GM23338 (cell line): ENCODE measurements around the gene RPL41. TPM values are rescaled to one million over a fixed set of nuclear protein-coding genes. Genes with fewer than 3 reads are reported as not detected.

Experiments
- ATAC-seq: fragments of 200-7000 bp; cut with Tn5 transposase; 3 replicates; pipeline ENCODE4 v1.9.1; 2020
- DNase-seq: peaks from one replicate; pipeline ENCODE4 v3.0.0-alpha.2; 2015; ENCODE audit warnings: low spot score
- H2AFZ ChIP-seq: fragments of 200-600 bp; sonication (generic); 2 replicates; pipeline ENCODE4 v1.8.0; 2016; ENCODE audit warnings: antibody characterized with exemption, mild to moderate bottlenecking, moderate library complexity
- H3F3A ChIP-seq: fragments of 200-600 bp; sonication (generic); replicated peaks from 2 replicates; pipeline ENCODE4 v1.8.0; 2017; ENCODE audit warnings: antibody characterized with exemption, mixed run types, low read depth
- H3K27ac ChIP-seq: fragments of 200-600 bp; sonication (generic); 2 replicates; pipeline ENCODE4 v1.6.1; 2016; ENCODE audit warnings: low read depth
- H3K27me3 ChIP-seq: fragments of 200-600 bp; sonication (generic); 2 replicates; pipeline ENCODE4 v1.8.0; 2016; ENCODE audit warnings: mild to moderate bottlenecking, mixed run types, moderate library complexity; ENCODE audit not compliant: insufficient read depth
- H3K36me3 ChIP-seq: fragments of 200-600 bp; sonication (generic); 2 replicates; pipeline ENCODE4 v1.8.0; 2016; ENCODE audit warnings: mild to moderate bottlenecking; ENCODE audit not compliant: insufficient read depth
- H3K4me1 ChIP-seq: fragments of 200-600 bp; sonication (generic); 2 replicates; pipeline ENCODE4 v1.8.0; 2016; ENCODE audit warnings: mild to moderate bottlenecking, moderate library complexity; ENCODE audit not compliant: insufficient read depth
- H3K4me2 ChIP-seq: fragments of 200-600 bp; sonication (generic); 2 replicates; pipeline ENCODE4 v1.7.1; 2017; ENCODE audit warnings: mixed run types
- H3K4me3 ChIP-seq: fragments of 200-600 bp; sonication (generic); 2 replicates; pipeline ENCODE4 v1.6.1; 2016; ENCODE audit warnings: mixed run types
- H3K79me2 ChIP-seq: fragments of 200-600 bp; sonication (generic); replicated peaks from 2 replicates; pipeline ENCODE4 v1.8.0; 2017; ENCODE audit warnings: mild to moderate bottlenecking; ENCODE audit not compliant: insufficient read depth
- H3K9me2 ChIP-seq: fragments of 200-600 bp; sonication (generic); 2 replicates; pipeline ENCODE4 v1.8.0; 2017; ENCODE audit not compliant: insufficient read depth
- H4K20me1 ChIP-seq: fragments of 200-600 bp; sonication (generic); replicated peaks from 2 replicates; pipeline ENCODE4 v1.8.0; 2017; ENCODE audit warnings: mild to moderate bottlenecking; ENCODE audit not compliant: insufficient read depth
- H3K27ac Mint-ChIP-seq: 2 replicates; pipeline ENCODE4 v1.8.0; 2020; ENCODE audit warnings: inconsistent platforms, mild to moderate bottlenecking, moderate library complexity, mixed read lengths
- H3K27me3 Mint-ChIP-seq: 3 replicates; pipeline ENCODE4 v1.8.0; 2022; ENCODE audit warnings: low read depth, mild to moderate bottlenecking, moderate library complexity, mixed read lengths, inconsistent platforms; ENCODE audit not compliant: insufficient read depth, poor library complexity
- H3K36me3 Mint-ChIP-seq: 3 replicates; pipeline ENCODE4 v1.8.0; 2021; ENCODE audit warnings: low read depth, mild to moderate bottlenecking, inconsistent platforms, moderate library complexity, mixed read lengths
- H3K4me1 Mint-ChIP-seq: 3 replicates; pipeline ENCODE4 v1.8.0; 2020; ENCODE audit warnings: mild to moderate bottlenecking, inconsistent platforms, mixed read lengths
- H3K4me3 Mint-ChIP-seq: 3 replicates; pipeline ENCODE4 v1.8.0; 2021; ENCODE audit warnings: moderate library complexity, mild to moderate bottlenecking, inconsistent platforms, mixed read lengths
- H3K9me3 Mint-ChIP-seq: 3 replicates; pipeline ENCODE4 v1.8.0; 2020; ENCODE audit warnings: moderate library complexity, mild to moderate bottlenecking, inconsistent platforms, mixed read lengths
- CTCF ChIP-seq, 2 experiments: fragments of 200-600 bp in 1 of 2; sonication (generic) in 1 of 2; conservative IDR thresholded peaks; 2 replicates each; pipeline versions ENCODE4 v1.5.1 to v1.6.1; 2016 to 2017; ENCODE audit warnings: antibody characterized with exemption in 2 of 2, low read depth in 2 of 2, mild to moderate bottlenecking in 2 of 2, moderate library complexity in 1 of 2
- EZH2phosphoT487 ChIP-seq: fragments of 200-600 bp; sonication (generic); IDR thresholded peaks from one replicate; pipeline ENCODE4 v1.8.1; 2018; ENCODE audit warnings: antibody characterized with exemption; ENCODE audit not compliant: unreplicated experiment
- POLR2AphosphoS5 ChIP-seq: IDR thresholded peaks from 2 replicates; pipeline ENCODE4 v1.6.1; 2016; ENCODE audit warnings: antibody characterized with exemption, low read depth
- ZNF114 ChIP-seq: fragments of 250-450 bp; sonication (Bioruptor Pico); IDR thresholded peaks from 2 replicates; pipeline ENCODE4 v1.5.0; 2020; ENCODE audit warnings: mild to moderate bottlenecking, moderate library complexity
- polyA plus RNA-seq: library from polyadenylated mRNA; unstranded; fragments of >200 nt; fragmentation: Nextera tagmentation; extraction: Ambion mirVana; gene quantifications from 2 replicates; pipeline ENCODE4 v1.2.1, GENCODE V29; 2016
- total RNA-seq: library from RNA; depleted of rRNA; stranded (reverse); fragments of >200 nt; shearing (Covaris generic); gene quantifications from 2 replicates; pipeline ENCODE4 v1.2.3, GENCODE V29; 2014
- TF ChIP-seq, protein P1 (sequence below): IDR thresholded peaks from one replicate; pipeline ENCODE4 v1.6.1; 2018; ENCODE audit warnings: antibody characterized with exemption; ENCODE audit not compliant: unreplicated experiment

Gene RPL41
- total and polyA plus RNA-seq, 2 experiments from 2014 or later, result 2,039 to 3,875 TPM

DNA sequence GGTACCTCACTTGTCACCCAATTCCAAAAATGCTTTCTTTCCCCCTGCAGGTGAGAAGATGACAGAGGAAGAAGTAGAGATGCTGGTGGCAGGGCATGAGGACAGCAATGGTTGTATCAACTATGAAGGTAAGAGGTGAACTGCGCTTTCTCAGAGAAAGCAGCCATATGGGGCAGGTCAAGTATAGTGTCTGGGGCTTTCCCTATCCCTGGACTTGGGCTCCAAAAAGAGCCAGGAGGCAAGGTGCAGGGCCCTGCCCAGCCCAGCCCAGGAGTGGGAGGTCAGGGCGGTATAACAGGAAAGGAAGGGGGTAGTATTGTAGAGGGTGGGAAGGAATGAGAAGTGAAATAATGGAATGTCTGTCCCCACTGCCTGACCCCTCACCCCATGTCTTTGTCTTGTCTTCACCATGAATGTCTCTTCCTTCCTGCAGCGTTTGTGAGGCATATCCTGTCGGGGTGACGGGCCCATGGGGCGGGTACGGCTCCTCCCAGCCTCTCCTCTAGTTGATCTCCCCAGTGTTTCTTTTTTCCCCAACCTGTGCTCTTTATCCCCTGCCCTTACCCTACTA is 43.8 kb downstream of the RPL41 start (continued):
- TF ChIP-seq, protein P1, sequence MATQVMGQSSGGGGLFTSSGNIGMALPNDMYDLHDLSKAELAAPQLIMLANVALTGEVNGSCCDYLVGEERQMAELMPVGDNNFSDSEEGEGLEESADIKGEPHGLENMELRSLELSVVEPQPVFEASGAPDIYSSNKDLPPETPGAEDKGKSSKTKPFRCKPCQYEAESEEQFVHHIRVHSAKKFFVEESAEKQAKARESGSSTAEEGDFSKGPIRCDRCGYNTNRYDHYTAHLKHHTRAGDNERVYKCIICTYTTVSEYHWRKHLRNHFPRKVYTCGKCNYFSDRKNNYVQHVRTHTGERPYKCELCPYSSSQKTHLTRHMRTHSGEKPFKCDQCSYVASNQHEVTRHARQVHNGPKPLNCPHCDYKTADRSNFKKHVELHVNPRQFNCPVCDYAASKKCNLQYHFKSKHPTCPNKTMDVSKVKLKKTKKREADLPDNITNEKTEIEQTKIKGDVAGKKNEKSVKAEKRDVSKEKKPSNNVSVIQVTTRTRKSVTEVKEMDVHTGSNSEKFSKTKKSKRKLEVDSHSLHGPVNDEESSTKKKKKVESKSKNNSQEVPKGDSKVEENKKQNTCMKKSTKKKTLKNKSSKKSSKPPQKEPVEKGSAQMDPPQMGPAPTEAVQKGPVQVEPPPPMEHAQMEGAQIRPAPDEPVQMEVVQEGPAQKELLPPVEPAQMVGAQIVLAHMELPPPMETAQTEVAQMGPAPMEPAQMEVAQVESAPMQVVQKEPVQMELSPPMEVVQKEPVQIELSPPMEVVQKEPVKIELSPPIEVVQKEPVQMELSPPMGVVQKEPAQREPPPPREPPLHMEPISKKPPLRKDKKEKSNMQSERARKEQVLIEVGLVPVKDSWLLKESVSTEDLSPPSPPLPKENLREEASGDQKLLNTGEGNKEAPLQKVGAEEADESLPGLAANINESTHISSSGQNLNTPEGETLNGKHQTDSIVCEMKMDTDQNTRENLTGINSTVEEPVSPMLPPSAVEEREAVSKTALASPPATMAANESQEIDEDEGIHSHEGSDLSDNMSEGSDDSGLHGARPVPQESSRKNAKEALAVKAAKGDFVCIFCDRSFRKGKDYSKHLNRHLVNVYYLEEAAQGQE, result no peak
- TF ChIP-seq EZH2phosphoT487, result no peak
- no peak for TF ChIP-seq ZNF114 (CRISPR knock-in tag)
- TF ChIP-seq POLR2AphosphoS5, result no peak
- no peak for TF ChIP-seq CTCF (conservative IDR thresholded peaks at IDR 0.05; ENCODE audit: low read depth in 2 of 2)

DNA sequence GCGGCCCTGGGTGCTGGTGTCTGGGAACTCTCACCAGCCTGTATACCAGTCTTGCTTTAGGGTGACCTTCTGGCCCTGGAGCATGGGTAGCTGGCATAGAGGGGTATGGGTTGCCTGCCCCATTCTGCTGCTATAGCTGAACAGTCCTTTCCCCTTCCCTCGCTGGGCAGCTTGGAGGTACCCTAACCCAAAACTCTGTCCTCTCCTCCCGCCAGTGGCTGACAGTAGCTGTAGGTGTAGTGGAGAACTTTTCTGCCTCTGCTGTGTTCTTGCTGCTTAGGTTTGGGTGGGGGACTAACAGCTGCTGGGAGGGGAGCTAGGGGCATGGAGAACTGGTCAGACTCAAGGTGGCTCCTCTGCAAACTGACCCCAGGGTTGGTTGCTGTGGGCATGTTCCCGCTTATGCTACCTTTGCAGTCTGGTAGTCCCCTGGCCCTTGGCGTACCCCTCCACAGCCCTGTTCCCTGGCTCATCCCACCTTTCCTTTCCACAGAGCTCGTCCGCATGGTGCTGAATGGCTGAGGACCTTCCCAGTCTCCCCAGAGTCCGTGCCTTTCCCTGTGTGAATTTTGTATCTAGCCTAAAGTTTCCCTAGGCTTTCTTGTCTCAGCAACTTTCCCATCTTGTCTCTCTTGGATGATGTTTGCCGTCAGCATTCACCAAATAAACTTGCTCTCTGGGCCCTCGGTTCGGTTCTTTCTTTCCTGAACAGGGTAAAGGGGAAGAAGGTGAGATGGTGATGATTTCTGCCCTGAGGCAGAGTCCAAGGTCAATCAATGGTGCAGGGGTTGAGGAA is 44.7 kb downstream of the RPL41 start:
- Histone ChIP-seq H3K36me3 (peaks cover 51% of the 10 kb centered on the region), H3K9me2 (no peaks in the 10 kb centered on the region), H2AFZ (no peak overlapping the region), H4K20me1 (peaks cover 25% of the 10 kb centered on the region), H3F3A (peaks cover 65% of the 10 kb centered on the region), H3K4me2 (peak overlapping the region; percentile 91), H3K27ac (peak overlapping the region; percentile 98), H3K4me3 (peak overlapping the region; percentile 84), H3K4me1 (peaks cover 47% of the 10 kb centered on the region), H3K79me2 (peaks cover 31% of the 10 kb centered on the region), H3K27me3 (no peaks in the 10 kb centered on the region)
- Mint-ChIP-seq H3K36me3 (peaks cover 82% of the 10 kb centered on the region), H3K27me3 (peaks cover 51% of the 10 kb centered on the region), H3K4me3 (peak overlapping the region; percentile 92), H3K9me3 (no peaks in the 10 kb centered on the region; the same call in 1 of the 3 replicates), H3K27ac (peak overlapping the region; percentile 74), H3K4me1 (peaks cover 55% of the 10 kb centered on the region)
- no peak for DNase-seq
- no peak for TF ChIP-seq ZNF114 (CRISPR knock-in tag)
- peak; percentile 8; the same call in 1 of the 2 replicates for TF ChIP-seq POLR2AphosphoS5
- no peak for TF ChIP-seq EZH2phosphoT487
- ATAC-seq, result no peak
